CD4-positive, alpha-beta T cell (primary cell): ENCODE data around the gene HS3ST5. TPM values are rescaled to one million over a fixed set of nuclear protein-coding genes. Genes with fewer than 3 reads are reported as not detected.

Experiments
- ATAC-seq: fragments of 200-7000 bp; cut with Tn5 transposase; one replicate; pipeline ENCODE4 v1.10.0; 2022; ENCODE audit warnings: mild to moderate bottlenecking; ENCODE audit not compliant: poor library complexity
- CTCF ChIA-PET: fragments of 350-600 bp; sonication (Branson Sonifier 250); formaldehyde crosslinking; loops from one replicate; lab custom pipeline; 2021; ENCODE audit warnings: antibody characterized with exemption, inconsistent platforms; lab: Charles Lee
- POLR2A ChIA-PET: fragments of 350-600 bp; sonication (Branson Sonifier 250); formaldehyde crosslinking; loops from one replicate; lab custom pipeline; 2021; ENCODE audit warnings: antibody characterized with exemption, inconsistent platforms; lab: Charles Lee
- DNase-seq, 14 experiments: peaks; one replicate each; pipeline ENCODE4 v3.0.0-alpha.2; 2013 to 2020; ENCODE audit warnings: mixed read lengths in 2 of 14
- H3K27ac ChIP-seq, 2 donors: one replicate each; pipeline versions ENCODE4 v1.5.1 to v1.7.0; 2013; ENCODE audit warnings: low read length in 2 of 2, low read depth in 1 of 2, mild to moderate bottlenecking in 1 of 2
- H3K27me3 ChIP-seq, 2 experiments: 1 replicate in 1 of 2; 2 replicates in 1 of 2; pipeline versions ENCODE4 v1.6.1 to v1.7.0; 2013; ENCODE audit warnings: low read length in 2 of 2, control low read depth in 1 of 2, mild to moderate bottlenecking in 1 of 2, moderate library complexity in 1 of 2; ENCODE audit not compliant: insufficient read depth in 2 of 2, control insufficient read depth in 1 of 2
- H3K36me3 ChIP-seq: one replicate; pipeline ENCODE4 v1.6.1; 2013; ENCODE audit warnings: low read length, control low read depth; ENCODE audit not compliant: insufficient read depth
- H3K4me1 ChIP-seq: one replicate; pipeline ENCODE4 v1.6.1; 2013; ENCODE audit warnings: low read length, control low read depth; ENCODE audit not compliant: insufficient read depth
- H3K4me3 ChIP-seq: one replicate; pipeline ENCODE4 v1.5.1; 2013; ENCODE audit warnings: mild to moderate bottlenecking, low read length, moderate library complexity
- H3K9me3 ChIP-seq, 2 experiments: 1 replicate in 1 of 2; 2 replicates in 1 of 2; pipeline versions ENCODE4 v1.6.1 to v1.7.0; 2013; ENCODE audit warnings: low read length in 2 of 2, mild to moderate bottlenecking in 2 of 2, control low read depth in 1 of 2, moderate library complexity in 1 of 2; ENCODE audit not compliant: control insufficient read depth in 1 of 2, insufficient read depth in 1 of 2
- H3K27ac Mint-ChIP-seq: one replicate; pipeline ENCODE4 v1.8.0; 2020; ENCODE audit warnings: mixed read lengths
- H3K27me3 Mint-ChIP-seq: one replicate; pipeline ENCODE4 v1.8.0; 2021; ENCODE audit warnings: mixed read lengths
- H3K36me3 Mint-ChIP-seq: one replicate; pipeline ENCODE4 v1.8.0; 2021; ENCODE audit warnings: low read depth, mixed read lengths
- H3K4me1 Mint-ChIP-seq: one replicate; pipeline ENCODE4 v1.8.0; 2021; ENCODE audit warnings: low read depth, mixed read lengths
- H3K4me3 Mint-ChIP-seq: one replicate; pipeline ENCODE4 v1.8.0; 2020; ENCODE audit warnings: mild to moderate bottlenecking, mixed read lengths
- H3K9me3 Mint-ChIP-seq: one replicate; pipeline ENCODE4 v1.8.0; 2020; ENCODE audit warnings: mixed read lengths
- intact Hi-C, 2 experiments: fragments of 100-400 bp; cut with DNase I in 1 of 2; cut with micrococcal nuclease in 1 of 2; formaldehyde crosslinking; loops; one replicate each; pipeline versions ENCODE4 v1.15.1 to v1.9.0; 2023 to 2025; cut with DNase I, micrococcal nuclease
- total RNA-seq, 174 experiments: library from RNA in 2 of 174; stranded (reverse) in 2 of 174; gene quantifications; one replicate each; pipeline ENCODE4 v1.2.3 and lab custom pipeline; 2021 to 2026
- TF ChIP-seq, protein P1 (sequence below): fragments of 200-600 bp; IDR thresholded peaks from one replicate; pipeline ENCODE4 v1.8.0; 2022; ENCODE audit warnings: antibody characterized with exemption, mild to moderate bottlenecking

The HS3ST5 gene
- total RNA-seq, 2 experiments from 2014 or later = not detected

DNA sequence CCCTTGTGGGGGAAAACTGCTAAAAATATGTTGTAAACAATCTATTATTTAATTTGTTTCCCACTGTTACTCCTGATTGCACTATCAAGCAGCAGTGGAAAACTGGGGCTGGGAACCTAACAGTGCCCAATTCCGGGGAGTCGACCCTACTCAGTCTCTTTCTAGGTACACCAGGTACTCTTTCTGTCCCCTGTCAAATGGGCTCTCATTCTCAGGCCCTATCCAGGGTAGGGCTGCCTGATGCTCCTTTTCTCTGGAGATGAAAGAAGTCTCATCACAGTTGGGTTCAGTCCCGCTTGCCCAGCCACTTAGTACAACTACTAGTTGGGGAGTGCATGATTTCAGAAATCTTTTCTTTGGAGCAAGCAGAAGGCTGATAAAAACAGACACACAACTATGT is 52.0 kb downstream of the HS3ST5 start:
- Mint-ChIP-seq H3K4me3 (no peak overlapping the region), H3K4me1 (no peaks in the 10 kb centered on the region), H3K27ac (no peak overlapping the region), H3K9me3 (no peaks in the 10 kb centered on the region), H3K36me3 (no peaks in the 10 kb centered on the region), H3K27me3 (no peaks in the 10 kb centered on the region)
- ChIA-PET POLR2A (no interaction called here), CTCF (no interaction called here)
- ATAC-seq (no peak), DNase-seq (no peak)
- no peaks in the 10 kb centered on the region for H3K27me3 ChIP-seq
- H3K4me1 ChIP-seq = no peaks in the 10 kb centered on the region
- no peak overlapping the region for H3K4me3 ChIP-seq
- H3K36me3 ChIP-seq = no peaks in the 10 kb centered on the region
- TF ChIP-seq, protein P1, sequence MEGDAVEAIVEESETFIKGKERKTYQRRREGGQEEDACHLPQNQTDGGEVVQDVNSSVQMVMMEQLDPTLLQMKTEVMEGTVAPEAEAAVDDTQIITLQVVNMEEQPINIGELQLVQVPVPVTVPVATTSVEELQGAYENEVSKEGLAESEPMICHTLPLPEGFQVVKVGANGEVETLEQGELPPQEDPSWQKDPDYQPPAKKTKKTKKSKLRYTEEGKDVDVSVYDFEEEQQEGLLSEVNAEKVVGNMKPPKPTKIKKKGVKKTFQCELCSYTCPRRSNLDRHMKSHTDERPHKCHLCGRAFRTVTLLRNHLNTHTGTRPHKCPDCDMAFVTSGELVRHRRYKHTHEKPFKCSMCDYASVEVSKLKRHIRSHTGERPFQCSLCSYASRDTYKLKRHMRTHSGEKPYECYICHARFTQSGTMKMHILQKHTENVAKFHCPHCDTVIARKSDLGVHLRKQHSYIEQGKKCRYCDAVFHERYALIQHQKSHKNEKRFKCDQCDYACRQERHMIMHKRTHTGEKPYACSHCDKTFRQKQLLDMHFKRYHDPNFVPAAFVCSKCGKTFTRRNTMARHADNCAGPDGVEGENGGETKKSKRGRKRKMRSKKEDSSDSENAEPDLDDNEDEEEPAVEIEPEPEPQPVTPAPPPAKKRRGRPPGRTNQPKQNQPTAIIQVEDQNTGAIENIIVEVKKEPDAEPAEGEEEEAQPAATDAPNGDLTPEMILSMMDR = no peak
- no peak overlapping the region for H3K27ac ChIP-seq
- H3K9me3 ChIP-seq = no peaks in the 10 kb centered on the region
- intact Hi-C loops = no loop called here

DNA sequence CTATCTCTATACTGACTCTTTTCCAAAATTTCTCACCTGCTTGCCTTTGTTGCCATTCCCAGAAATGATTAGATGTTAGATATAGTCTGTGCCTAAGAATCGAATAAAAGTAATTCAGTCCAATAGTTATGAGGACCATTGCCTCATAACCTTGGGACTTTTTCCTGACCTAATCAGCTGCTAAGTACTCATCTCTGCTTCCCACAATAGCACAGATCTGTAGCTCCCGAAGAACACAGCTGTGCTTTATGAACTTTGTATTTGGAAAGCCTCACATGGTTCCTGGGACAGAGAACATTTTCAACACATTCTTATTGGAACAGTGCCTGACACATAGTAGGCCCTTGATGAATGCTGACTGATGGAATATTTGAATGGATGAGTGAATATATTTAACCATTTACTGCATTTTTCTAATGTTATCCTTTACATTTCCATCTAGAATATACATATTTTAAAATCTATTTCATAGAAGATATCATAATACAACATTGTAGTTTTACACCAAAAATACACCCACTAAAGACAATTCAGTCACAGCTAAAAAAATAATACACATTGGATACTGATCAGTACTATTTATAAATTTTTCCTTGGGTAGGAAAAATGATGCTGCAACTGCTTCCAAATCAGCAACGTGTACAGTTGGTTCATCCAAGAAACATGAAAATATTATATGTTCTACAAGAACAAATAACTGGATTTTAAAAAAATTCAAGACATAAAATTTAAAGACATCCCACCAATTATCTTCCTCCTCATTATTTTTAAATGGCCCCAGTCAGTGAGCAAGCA is 53.9 kb downstream of the HS3ST5 start:
- ATAC-seq (no peak), DNase-seq (no peak)
- no peaks in the 10 kb centered on the region for H3K4me1 ChIP-seq
- Mint-ChIP-seq H3K9me3 (no peaks in the 10 kb centered on the region), H3K27ac (no peak overlapping the region), H3K4me3 (no peak overlapping the region), H3K4me1 (no peaks in the 10 kb centered on the region), H3K27me3 (no peaks in the 10 kb centered on the region), H3K36me3 (no peaks in the 10 kb centered on the region)
- no peak overlapping the region for H3K27ac ChIP-seq
- no peaks in the 10 kb centered on the region for H3K9me3 ChIP-seq
- no peak overlapping the region for H3K4me3 ChIP-seq
- TF ChIP-seq, protein P1 = no peak
- CTCF ChIA-PET = no interaction called here
- H3K36me3 ChIP-seq = no peaks in the 10 kb centered on the region
- intact Hi-C loops = no loop called here
- POLR2A ChIA-PET = no interaction called here
- H3K27me3 ChIP-seq = no peaks in the 10 kb centered on the region

DNA sequence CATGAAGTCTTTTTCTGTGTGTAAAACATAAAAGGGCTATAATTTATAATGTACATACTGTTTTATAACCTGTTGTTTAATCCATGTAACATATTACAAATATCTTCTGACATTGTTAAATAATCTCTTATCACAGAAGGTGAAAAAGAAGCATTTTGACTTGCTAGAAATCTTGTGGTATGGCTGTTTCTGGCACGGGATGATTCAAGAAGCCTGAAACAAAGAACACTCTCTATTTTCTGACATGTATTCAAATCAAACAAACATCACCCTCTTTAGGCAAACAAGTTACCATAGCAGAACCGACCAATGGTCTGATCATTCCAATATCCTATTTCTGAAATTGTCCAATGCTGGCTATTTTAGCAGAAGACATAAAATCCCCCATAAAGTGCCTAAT is 55.4 kb downstream of the HS3ST5 start:
- no peak overlapping the region for H3K27ac Mint-ChIP-seq
- peaks cover 3% of the 10 kb centered on the region for H3K27me3 Mint-ChIP-seq
- H3K4me1 ChIP-seq = no peaks in the 10 kb centered on the region
- H3K9me3 ChIP-seq = no peaks in the 10 kb centered on the region
- no peaks in the 10 kb centered on the region for H3K27me3 ChIP-seq
- H3K9me3 Mint-ChIP-seq = no peaks in the 10 kb centered on the region
- H3K36me3 Mint-ChIP-seq = no peaks in the 10 kb centered on the region
- H3K27ac ChIP-seq = no peak overlapping the region
- CTCF ChIA-PET = no interaction called here
- POLR2A ChIA-PET = no interaction called here
- TF ChIP-seq, protein P1 = no peak
- H3K4me3 ChIP-seq = no peak overlapping the region
- intact Hi-C loops = no loop called here
- no peak for ATAC-seq
- H3K4me1 Mint-ChIP-seq = no peaks in the 10 kb centered on the region
- H3K4me3 Mint-ChIP-seq = no peak overlapping the region
- no peaks in the 10 kb centered on the region for H3K36me3 ChIP-seq
- DNase-seq = no peak
